Stimulated activated CD8-positive, alpha-beta memory T cell treated with anti-CD3 and anti-CD28 coated beads, Interleukin-12 subunit alpha, Interleukin-12 subunit beta, amount 100 ng/mL, for 4 hours (primary cell): ENCODE measurements around the gene MMEL1.
"Not testable (repeated sequence)": the region's sequence is repeated elsewhere in the genome, so short reads cannot be mapped to it uniquely, and the experiment has no call there.

Source experiments
- DNase-seq: peaks from one replicate; pipeline ENCODE4 v3.0.0-alpha.2; 2020; ENCODE audit warnings: low read depth

MMEL1 gene

GRCh38 chr1:2628191-2628932 lies 4.5 kb downstream of the MMEL1 start:
- DNase-seq: no peak

DNA sequence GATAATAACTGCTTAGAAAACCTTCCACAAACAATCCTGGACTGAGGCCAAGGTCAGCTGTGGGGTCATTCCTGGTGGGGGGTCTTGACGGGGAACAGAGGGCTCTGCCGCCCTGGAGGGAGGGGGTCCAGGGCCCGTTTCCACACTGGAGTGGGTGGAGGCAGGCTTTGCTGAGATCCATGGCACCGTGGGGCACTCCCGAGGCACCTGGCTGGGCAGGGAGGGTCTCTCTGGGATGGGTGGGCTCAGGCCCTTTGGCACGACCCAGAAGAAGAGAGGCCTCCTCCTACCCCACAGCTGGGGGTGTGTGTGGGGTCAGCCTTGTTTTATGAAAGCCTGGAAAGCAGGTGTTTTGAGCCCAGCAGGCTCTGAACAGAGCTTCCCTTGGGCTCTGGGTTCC lies 5.1 kb downstream of the MMEL1 start:
- no peak for DNase-seq

DNA sequence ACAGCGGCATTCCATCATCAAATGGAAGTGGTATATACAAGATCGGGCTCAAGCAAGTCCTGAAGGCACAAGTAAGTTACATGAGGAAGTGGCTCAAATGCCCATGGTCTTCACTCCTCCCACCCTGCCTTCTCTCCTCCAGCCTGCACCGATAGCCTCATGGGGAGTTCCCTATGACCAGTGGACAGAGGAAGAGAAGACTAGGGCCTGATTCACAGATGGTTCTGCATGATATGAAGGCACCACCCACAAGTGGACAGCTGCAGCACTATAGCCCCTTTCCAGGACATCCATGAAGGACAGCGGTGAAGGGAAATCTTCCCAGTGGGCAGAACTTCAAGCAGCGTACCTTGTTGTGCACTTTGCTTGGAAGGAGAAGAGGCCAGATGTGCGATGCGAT lies 7.1 kb downstream of the MMEL1 start:
- not testable (repeated sequence) for DNase-seq

GRCh38 chr1:2625311-2625710 lies 7.5 kb downstream of the MMEL1 start:
- no peak for DNase-seq

GRCh38 chr1:2624735-2625300 lies 8.0 kb downstream of the MMEL1 start:
- DNase-seq: no peak

- no peak for DNase-seq
Observed at GRCh38 chr1:2623571-2624337, 9.1 kb downstream of the MMEL1 start.

DNA sequence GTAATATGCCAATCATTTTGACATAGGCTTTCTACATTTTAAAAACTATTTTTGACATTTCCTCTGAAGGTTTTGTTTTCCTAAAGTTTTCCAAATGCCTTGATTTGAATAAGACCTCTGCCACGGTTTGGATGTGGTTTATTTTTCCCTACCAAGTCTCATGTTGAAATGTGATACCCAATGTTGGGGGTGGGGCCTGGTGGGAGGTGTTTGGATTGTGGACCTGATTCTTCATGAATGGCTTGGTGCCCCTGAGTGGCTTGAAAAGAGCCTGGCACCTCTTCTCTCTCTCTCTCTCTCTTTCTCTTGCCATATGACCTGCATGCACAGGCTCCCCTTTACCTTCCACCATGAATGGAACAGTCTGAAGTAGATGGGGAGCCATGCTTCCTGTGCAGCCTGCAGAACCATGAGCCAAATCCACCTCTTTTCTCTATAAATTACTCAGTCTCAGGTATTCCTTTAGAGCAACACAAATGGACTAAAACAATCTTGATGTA lies 14.8 kb downstream of the MMEL1 start:
- DNase-seq: no peak

DNA sequence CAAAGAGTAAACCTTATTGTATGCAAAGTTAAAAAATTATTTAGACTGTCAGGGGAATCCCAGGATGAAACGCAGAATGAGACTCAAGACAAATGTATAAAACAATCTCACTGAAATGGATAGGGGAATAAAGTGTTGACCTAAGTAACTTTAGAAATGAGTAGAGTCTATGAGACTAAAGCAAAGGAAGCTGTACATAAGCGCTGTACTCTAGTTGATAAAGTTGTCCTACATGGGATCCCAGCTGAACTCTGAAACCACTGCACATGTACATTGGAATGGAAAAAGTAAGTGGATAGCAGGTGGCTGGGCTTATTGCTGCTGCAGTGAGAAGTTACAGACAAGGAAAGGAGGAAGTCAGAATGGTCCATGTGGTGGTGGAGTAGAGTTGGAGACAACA lies 18.7 kb downstream of the MMEL1 start:
- no peak for DNase-seq

DNA sequence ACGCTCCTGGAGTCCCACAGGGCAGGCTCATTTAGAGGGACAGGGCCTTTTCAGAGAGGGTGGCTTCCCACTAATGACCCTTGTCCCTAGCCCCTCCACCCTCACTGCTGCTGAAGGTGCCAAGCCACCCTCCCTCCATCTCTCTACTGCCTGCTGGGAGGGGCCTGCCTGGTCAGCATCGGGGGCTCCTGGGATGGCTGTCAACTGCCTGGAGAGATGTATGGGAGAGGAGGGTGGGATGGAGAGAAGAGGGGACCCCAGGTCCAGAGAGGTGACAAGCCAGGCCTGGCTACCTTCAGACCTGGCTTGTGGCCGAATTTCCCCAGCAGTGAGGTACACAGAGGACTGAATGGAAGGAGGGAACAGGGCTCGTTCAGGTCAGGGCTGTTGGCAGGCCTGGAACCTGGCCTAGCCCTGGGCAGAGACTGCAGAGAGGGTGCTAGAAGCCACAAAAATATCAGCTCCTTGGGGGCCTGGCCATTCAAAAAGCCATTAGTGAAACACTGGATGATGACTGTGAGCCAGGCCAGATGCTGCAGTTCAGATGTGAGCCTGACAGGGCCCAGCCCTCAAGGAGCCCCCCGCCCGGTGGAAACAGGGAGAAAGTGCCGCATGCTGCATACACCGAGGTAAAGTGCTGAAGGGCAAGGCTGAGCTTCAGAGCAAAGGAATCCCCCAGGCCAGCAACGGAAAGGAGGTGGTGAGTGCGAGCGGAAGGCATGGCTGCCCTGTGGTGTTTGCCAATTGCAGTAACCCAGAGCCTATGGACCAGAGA lies 20.0 kb downstream of the MMEL1 start:
- DNase-seq: no peak

DNA sequence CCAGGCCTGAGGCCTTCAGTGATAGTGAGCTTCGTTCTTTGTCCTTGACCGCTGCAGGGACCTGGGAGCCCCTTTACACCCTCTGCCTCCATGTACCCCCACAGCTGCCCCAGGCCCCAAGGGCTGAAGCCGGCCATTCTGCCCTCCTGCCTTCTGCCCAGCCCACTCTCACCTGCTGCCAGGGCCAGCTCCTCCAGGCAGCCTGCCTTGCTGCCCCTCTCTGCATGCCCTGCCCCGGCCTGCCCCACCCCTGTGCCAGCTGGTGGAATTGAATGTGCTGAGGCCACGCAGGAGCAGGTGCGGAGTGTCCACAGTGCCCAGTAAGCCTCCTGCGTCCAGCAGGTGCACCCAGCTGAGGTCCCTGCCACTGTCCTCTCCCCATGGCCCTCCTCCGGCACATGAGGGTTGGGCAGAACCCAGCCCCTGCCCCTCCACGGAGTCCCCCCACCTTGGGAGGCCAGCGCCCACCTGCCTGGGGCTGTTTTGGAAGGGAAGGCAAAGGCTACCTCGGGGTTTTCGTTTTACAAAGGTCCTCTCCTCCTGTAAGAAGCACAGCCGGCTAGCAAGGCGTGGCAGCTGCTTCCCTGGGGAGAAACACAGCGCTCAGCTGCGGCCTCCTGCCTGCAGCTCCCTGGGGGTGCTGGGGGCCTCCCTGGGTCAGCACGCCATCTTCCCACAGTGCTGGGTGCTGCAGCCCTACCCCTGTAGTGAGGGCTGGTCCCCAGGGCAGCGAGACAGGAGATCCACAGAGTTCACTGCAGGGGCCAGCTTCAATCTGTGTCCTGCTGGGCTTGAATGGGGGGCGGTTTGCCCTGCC lies 21.0 kb downstream of the MMEL1 start:
- DNase-seq: no peak

DNA sequence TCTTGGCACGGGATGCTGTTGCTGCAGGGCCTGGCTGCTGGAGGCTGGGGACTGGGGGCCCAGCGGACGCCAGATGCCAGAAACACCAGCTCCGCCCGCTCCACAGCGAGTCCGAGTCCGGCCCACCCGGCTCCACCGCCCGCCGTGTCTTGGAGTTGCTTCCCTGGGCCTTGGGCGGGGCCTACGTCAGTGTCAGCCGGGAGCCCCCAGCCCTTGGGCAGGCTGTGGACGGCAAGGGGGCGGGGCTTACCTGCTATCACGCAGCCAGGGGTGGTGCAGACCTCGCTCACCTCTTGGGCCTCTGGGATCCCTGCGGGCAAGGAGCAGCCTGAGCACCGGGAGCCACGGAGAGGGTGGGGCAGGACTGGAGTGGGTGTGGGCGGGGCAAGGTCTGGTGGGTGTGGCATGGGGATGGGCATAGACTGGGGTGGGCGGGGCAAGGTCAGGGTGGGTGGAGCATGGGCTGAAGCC lies 21.8 kb downstream of the MMEL1 start:
- DNase-seq: no peak

GRCh38 chr1:2610036-2610959 lies 22.5 kb downstream of the MMEL1 start:
- DNase-seq: no peak

- no peak for DNase-seq
Observed at GRCh38 chr1:2609319-2610035, 23.3 kb downstream of the MMEL1 start.

DNA sequence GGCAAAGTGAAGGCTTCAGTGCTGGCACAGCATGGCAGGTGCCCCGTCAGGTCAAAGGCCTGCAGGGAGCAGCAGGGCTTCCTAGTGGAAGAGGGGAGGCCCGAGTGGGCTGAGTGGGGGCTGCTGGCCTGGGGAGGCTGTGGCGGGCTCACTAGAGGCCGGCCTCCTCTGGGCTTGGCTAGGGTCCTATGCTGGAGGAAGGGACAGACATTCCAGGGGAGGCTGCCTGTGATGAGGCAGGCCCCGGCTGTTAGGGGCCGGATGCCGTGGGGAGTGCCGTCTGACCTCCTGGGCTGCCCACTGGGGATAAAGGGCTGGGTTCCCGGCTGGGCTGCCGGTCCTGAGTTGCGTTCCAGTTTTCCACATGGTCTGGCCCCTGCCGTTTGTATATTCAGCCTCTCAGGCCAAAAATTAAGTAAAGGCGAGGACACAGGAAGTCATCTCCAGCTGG lies 25.1 kb downstream of the MMEL1 start:
- no peak for DNase-seq

DNA sequence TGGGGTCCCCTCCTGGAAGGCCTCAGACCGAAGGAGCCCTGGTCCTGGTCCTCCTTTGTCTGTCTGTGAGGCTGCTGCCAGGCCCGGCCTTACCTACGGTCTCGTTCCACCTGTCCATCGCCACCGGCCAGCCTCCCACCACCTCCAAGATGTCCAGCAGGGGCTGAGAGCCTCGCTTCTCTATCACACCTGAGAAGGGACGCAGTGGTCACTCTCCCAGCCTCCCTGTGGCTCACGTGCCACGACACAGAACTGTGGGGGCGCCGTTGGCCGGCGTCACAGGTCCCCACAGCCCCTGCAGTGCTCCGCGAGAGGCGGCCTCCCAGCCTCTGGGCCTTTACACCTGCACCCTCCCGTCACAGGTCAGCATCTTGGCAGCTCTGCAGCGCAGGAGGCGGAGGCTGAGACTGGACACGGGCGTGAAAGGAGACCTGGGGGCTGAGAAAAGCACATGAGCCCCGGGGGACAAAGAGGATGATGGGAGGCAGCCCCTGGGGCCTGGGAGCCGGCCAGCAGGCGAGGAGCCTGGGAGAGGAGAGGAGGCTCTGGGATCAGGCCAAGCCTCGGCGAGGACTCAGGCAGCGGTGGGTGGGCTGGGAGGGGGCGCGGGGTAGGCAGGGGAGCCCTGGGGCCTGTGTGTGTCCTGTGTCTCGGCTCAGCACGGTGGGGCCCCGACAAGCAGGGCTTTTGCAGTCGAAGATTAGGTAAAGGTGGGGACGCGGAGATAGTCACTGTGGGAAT lies 25.8 kb downstream of the MMEL1 start:
- DNase-seq: no peak

- DNase-seq: no peak
Observed at GRCh38 chr1:2606396-2606880, 26.4 kb downstream of the MMEL1 start.

DNA sequence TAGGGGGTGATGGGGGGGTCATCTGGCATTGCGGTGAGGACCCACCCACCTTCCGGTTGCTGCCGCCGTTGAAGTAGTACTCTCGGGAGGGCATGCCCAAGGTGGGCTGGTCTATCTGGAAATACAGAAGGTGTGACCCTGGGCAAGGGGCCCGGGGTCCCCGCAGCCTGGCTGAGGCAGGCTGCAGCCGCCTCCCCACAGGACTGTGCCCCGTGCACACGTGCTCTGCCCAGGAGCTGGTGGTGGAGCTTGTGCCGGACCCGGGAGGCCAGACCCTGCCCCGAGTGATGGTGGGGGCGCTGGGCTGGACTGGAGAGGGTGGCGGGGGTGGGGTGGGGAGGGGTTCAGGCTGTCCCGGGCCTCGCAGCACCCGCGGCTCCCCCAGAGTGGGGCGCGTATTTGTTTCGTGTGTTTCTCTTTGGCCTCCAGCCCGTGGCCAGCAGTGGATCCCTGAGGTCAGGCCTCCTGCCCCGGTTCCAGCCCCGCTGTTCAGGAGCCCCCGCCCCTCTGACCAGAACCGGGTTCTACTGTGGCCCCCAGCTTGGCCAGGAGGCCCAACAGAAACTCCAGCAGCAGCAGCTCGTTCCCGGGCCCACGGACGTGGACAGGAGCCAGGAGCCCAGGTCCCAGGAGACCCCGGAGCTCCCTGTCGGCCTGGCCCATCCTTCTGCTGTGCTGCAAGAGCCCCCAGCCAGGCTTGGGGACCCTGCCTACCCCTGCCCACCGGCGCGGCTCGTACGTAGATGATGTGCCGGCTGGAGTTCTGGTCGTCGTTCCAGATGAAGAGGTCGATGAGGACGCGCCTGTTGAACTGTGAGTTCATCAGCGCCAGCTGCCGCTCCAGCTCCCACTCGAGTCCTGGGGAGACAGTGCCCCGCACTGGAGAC lies 27.1 kb downstream of the MMEL1 start:
- DNase-seq: no peak
